GM12878 (cell line): Measurements from ENCODE around the gene FAM193A. TPM values are rescaled to one million over a fixed set of nuclear protein-coding genes. Genes with fewer than 3 reads are reported as not detected.

Source experiments
- ATAC-seq: fragments of 200-7000 bp; cut with Tn5 transposase; 3 replicates; pipeline ENCODE4 v1.9.1; 2020; ENCODE audit warnings: mild to moderate bottlenecking, moderate library complexity
- BruUV-seq: library from RNA; stranded (reverse); fragments of 400-500 nt; replicated peaks from 2 replicates; lab custom pipeline; 2021; lab: Mats Ljungman, UMichigan
- CTCF ChIA-PET: fragments of 300-600 bp; sonication (Branson Sonifier 250); formaldehyde crosslinking; extraction: SDS; loops from one replicate; lab custom pipeline; 2021; ENCODE audit warnings: inconsistent platforms; lab: Yijun Ruan, JAX
- POLR2A ChIA-PET: fragments of 350-600 bp; formaldehyde crosslinking; extraction: SDS; loops from one replicate; lab custom pipeline; 2021; ENCODE audit warnings: inconsistent platforms; lab: Charles Lee
- RAD21 ChIA-PET: fragments of 300-600 bp; sonication (Branson Sonifier 250); formaldehyde crosslinking; loops from one replicate; lab custom pipeline; 2023; ENCODE audit warnings: antibody characterized with exemption; ENCODE audit not compliant: unreplicated experiment; lab: Charles Lee
- SMC1A ChIA-PET: fragments of 300-600 bp; sonication (Branson Sonifier 250); formaldehyde crosslinking; loops from one replicate; lab custom pipeline; 2023; ENCODE audit not compliant: unreplicated experiment, uncharacterized antibody; lab: Charles Lee
- DNase-seq: peaks from one replicate; pipeline ENCODE4 v3.0.0-alpha.2; 2011; ENCODE audit warnings: low read depth, low spot score
- FAIRE-seq: peaks from 3 replicates; lab custom pipeline; 2011; peaks lifted over from hg19 to GRCh38; lab: Jason Lieb, UNC
- H2AFZ ChIP-seq: 2 replicates; pipeline ENCODE4 v1.6.0; 2011; ENCODE audit warnings: low read depth, low read length, control low read depth; ENCODE audit not compliant: control insufficient read depth
- H3K27ac ChIP-seq: 2 replicates; pipeline ENCODE4 v1.5.1; 2011; ENCODE audit warnings: control low read depth; ENCODE audit not compliant: control insufficient read depth, insufficient read depth
- H3K27me3 ChIP-seq, 2 experiments: replicated peaks in 1 of 2; 2 replicates each; pipeline versions ENCODE4 v1.6.0 to v1.6.1; 2011; ENCODE audit warnings: low read length in 1 of 2; ENCODE audit not compliant: control insufficient read depth in 2 of 2, insufficient read depth in 2 of 2
- H3K36me3 ChIP-seq, 2 experiments: 2 replicates each; pipeline ENCODE4 v1.5.1; 2011; ENCODE audit warnings: low read length in 1 of 2; ENCODE audit not compliant: control insufficient read depth in 2 of 2, insufficient read depth in 2 of 2
- H3K4me1 ChIP-seq: 2 replicates; pipeline ENCODE4 v1.6.1; 2011; ENCODE audit warnings: mild to moderate bottlenecking, low read length, moderate library complexity, mixed read lengths; ENCODE audit not compliant: control insufficient read depth, insufficient read depth
- H3K4me2 ChIP-seq: 2 replicates; pipeline ENCODE4 v1.6.0; 2011; ENCODE audit warnings: control low read depth; ENCODE audit not compliant: control insufficient read depth, insufficient read depth
- H3K4me3 ChIP-seq: fragments of 200-600 bp; sonication (generic); 2 replicates; pipeline ENCODE4 v1.5.1; 2016
- H3K79me2 ChIP-seq: 2 replicates; pipeline ENCODE4 v1.6.0; 2011; ENCODE audit warnings: low read length; ENCODE audit not compliant: control insufficient read depth, insufficient read depth
- H3K9ac ChIP-seq: 2 replicates; pipeline ENCODE4 v1.8.0; 2011; ENCODE audit warnings: low read length, control low read depth, mixed read lengths; ENCODE audit not compliant: control insufficient read depth, insufficient read depth
- H3K9me3 ChIP-seq: replicated peaks from 3 replicates; pipeline ENCODE4 v1.5.1; 2011; ENCODE audit warnings: mild to moderate bottlenecking, low read length; ENCODE audit not compliant: control insufficient read depth, insufficient read depth
- H4K20me1 ChIP-seq: 2 replicates; pipeline ENCODE4 v1.6.0; 2011; ENCODE audit not compliant: control insufficient read depth, insufficient read depth
- BRCA1 ChIP-seq: IDR thresholded peaks from 2 replicates; pipeline ENCODE4 v1.6.1; 2011; ENCODE audit warnings: low read depth, low read length, improper control_type of control experiment
- CBFB ChIP-seq: IDR thresholded peaks from 2 replicates; pipeline ENCODE4 v1.6.1; 2016; ENCODE audit warnings: antibody characterized with exemption, low read depth
- CBX3 ChIP-seq: fragments of 200-600 bp; sonication (generic); IDR thresholded peaks from 2 replicates; pipeline ENCODE4 v1.6.1; 2016; ENCODE audit warnings: low read depth, borderline replicate concordance
- FOS ChIP-seq: IDR thresholded peaks from 3 replicates; pipeline ENCODE4 v1.6.1; 2011; ENCODE audit warnings: borderline replicate concordance; ENCODE audit not compliant: insufficient read length; ENCODE audit errors: extremely low read depth
- KAT2A ChIP-seq: conservative IDR thresholded peaks from 2 replicates; pipeline ENCODE4 v1.6.1; 2011; ENCODE audit warnings: low read depth, low read length; ENCODE audit not compliant: control insufficient read depth
- NR2F1 ChIP-seq: fragments of 450-650 bp; conservative IDR thresholded peaks from 2 replicates; pipeline ENCODE4 v1.6.1; 2017; ENCODE audit warnings: mild to moderate bottlenecking
- TBL1XR1 ChIP-seq: IDR thresholded peaks from 2 replicates; pipeline ENCODE4 v1.6.1; 2012; ENCODE audit warnings: low read depth, low read length, improper control_type of control experiment
- ZNF622 ChIP-seq: fragments of 450-650 bp; IDR thresholded peaks from 2 replicates; pipeline ENCODE4 v1.6.1; 2017; ENCODE audit warnings: mild to moderate bottlenecking, inconsistent platforms
- ZZZ3 ChIP-seq: IDR thresholded peaks from 2 replicates; pipeline ENCODE4 v1.6.1; 2011; ENCODE audit warnings: low read depth; ENCODE audit not compliant: control insufficient read depth, insufficient read length
- WGBS: methylation state at CpG from one replicate; pipeline ENCODE4 v1.1.6; 2016; ENCODE audit warnings: low lambda C conversion rate; ENCODE audit not compliant: insufficient replicate concordance, insufficient coverage; ENCODE audit errors: missing lambda C conversion rate; 5-methylcytosine and 5-hydroxymethylcytosine counted together
- in situ Hi-C: fragments of 300-500 bp; cut with MboI; formaldehyde crosslinking; loops from 9 replicates; pipeline ENCODE4 v1.14.3; 2018; ENCODE audit warnings: mixed read lengths
- intact Hi-C: fragments of 100-400 bp; cut with micrococcal nuclease; formaldehyde crosslinking; loops from one replicate; pipeline ENCODE4 v1.14.2; 2022; ENCODE audit not compliant: unreplicated experiment
- polyA plus RNA-seq, 11 experiments: library from polyadenylated mRNA; depleted of rRNA in 4 of 11; unstranded in 6 of 11; stranded (reverse) in 5 of 11; fragments of >200 nt; fragmentation: Nextera tagmentation in 4 of 11; fragmentation: Illumina TruSeq in 1 of 11; extraction: Ambion mirVana in 4 of 11; extraction: Trizol in 1 of 11; gene quantifications; 1 replicate in 1 of 11; 2 replicates in 10 of 11; pipeline versions ENCODE4 v1.2.1 to v1.2.3, GENCODE V29; 2011 to 2016; ENCODE audit warnings: inconsistent platforms in 2 of 11, missing spikeins in 2 of 11, low read depth in 1 of 11
- total RNA-seq, 4 experiments: library from RNA; depleted of rRNA in 3 of 4; stranded (reverse); fragments of >200 nt in 3 of 4; fragmentation: Illumina TruSeq in 1 of 4; extraction: Trizol in 1 of 4; gene quantifications; 2 replicates each; pipeline versions ENCODE4 v1.2.1 to v1.2.3, GENCODE V29; 2013 to 2021
- TF ChIP-seq, protein P1 (sequence below): IDR thresholded peaks from 2 replicates; pipeline ENCODE4 v1.6.1; 2012; ENCODE audit warnings: low read depth, low read length, improper control_type of control experiment

The FAM193A gene
- total and polyA plus RNA-seq, 10 of the 15 experiments (the other 5 are each of a cell fraction or from before 2014, with no cell fraction given), result 0.52 to 23.3 (median 7.4) TPM

DNA sequence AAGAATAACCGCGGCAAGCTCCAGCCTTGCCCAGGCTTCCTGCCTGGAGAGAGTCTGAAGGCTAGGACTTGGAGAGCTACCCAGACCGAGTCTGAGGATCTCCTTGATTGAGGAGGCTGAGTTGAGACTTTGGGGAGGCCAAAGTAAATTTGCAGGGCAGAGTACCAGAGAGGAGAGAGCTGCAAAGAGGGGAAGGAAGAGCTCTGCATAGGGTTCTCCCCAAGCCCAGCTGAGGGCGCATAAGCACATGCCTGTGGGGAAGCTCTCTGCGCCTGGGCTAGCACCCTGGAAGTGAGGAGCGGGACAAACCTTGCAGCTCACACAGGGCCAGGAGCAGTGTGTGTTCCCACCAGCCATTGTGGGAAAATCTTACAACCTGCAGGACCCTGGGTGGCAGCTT lies 56.1 kb downstream of the FAM193A start:
- ATAC-seq (no peak; the same call in 1 of the 3 replicates), FAIRE-seq (no peak)
- H3K4me1 ChIP-seq, result peaks cover 50% of the 10 kb centered on the region
- H3K9me3 ChIP-seq, result no peaks in the 10 kb centered on the region
- ChIA-PET SMC1A (interaction anchor here (0.9 to 1.7 kb wide), 3 partner anchors 11 to 343 kb away, joined by 3 to 5 read pairs (median 4); no protein-coding TSS in a partner anchor), RAD21 (interaction anchor here (1.4 kb wide), 1 partner anchor 104 kb away, joined by 3 read pairs; no protein-coding TSS in a partner anchor), CTCF (no interaction called here), POLR2A (no interaction called here)
- peaks cover 6% of the 10 kb centered on the region for H4K20me1 ChIP-seq
- H3K36me3 ChIP-seq, result peaks cover 3 to 4% of the 10 kb centered on the region in 2 experiments; a peak in 2 of 4 replicates
- H3K27ac ChIP-seq, result no peak overlapping the region
- no peak overlapping the region for H3K4me2 ChIP-seq
- intact Hi-C loops, result no loop called here
- no peak overlapping the region for H3K9ac ChIP-seq
- no peak overlapping the region for H3K4me3 ChIP-seq
- H3K79me2 ChIP-seq, result peaks cover 87% of the 10 kb centered on the region
- in situ Hi-C loops, result no loop called here
- no peak overlapping the region for H2AFZ ChIP-seq
- BruUV-seq, result no TSS peak
- 66% methylated on average over 6 of the region's 6 CpGs for WGBS
- no peaks in the 10 kb centered on the region for H3K27me3 ChIP-seq
- no peak for TF ChIP-seq ZZZ3
- TF ChIP-seq BRCA1, result no peak
- TF ChIP-seq NR2F1, result no peak
- no peak for TF ChIP-seq ZNF622
- TF ChIP-seq CBX3, result no peak
- TF ChIP-seq TBL1XR1, result no peak
- no peak for TF ChIP-seq KAT2A
- no peak for TF ChIP-seq FOS
- TF ChIP-seq, all 136 proteins: peak for 0
- DNase-seq, result no peak

DNA sequence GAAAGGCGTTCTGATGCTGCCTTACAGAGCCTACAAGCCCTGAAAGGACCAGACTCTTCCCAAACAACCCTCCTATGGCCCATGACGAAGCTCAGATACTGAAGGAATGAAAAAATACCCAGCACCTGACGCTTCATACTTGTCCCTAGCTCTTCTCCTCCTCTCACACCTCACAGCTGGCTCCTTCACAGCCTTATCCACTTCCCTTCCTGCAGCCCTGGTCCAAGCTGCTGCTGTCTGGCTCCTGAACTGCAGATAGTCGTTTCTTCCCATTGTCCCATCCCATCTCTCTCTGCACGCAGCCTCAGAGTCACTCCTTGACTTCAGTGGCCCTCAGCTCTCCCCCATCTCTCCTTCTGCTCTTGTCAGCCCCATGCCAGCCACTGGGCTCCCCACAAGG lies 56.6 kb downstream of the FAM193A start:
- no peak for TF ChIP-seq CBFB
- TF ChIP-seq, protein P1, sequence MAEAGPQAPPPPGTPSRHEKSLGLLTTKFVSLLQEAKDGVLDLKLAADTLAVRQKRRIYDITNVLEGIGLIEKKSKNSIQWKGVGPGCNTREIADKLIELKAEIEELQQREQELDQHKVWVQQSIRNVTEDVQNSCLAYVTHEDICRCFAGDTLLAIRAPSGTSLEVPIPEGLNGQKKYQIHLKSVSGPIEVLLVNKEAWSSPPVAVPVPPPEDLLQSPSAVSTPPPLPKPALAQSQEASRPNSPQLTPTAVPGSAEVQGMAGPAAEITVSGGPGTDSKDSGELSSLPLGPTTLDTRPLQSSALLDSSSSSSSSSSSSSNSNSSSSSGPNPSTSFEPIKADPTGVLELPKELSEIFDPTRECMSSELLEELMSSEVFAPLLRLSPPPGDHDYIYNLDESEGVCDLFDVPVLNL, result no peak
- Histone ChIP-seq H3K9me3 (no peaks in the 10 kb centered on the region), H3K4me2 (no peak overlapping the region), H3K9ac (no peak overlapping the region), H3K4me3 (no peak overlapping the region), H3K4me1 (peaks cover 50% of the 10 kb centered on the region), H3K27ac (no peak overlapping the region), H2AFZ (no peak overlapping the region), H3K36me3 (peaks cover 3 to 4% of the 10 kb centered on the region in 2 experiments; a peak in 2 of 4 replicates), H3K27me3 (no peaks in the 10 kb centered on the region), H3K79me2 (peaks cover 85% of the 10 kb centered on the region), H4K20me1 (peaks cover 6% of the 10 kb centered on the region)
- intact Hi-C loops, result no loop called here
- FAIRE-seq, result no peak
- DNase-seq, result no peak
- BruUV-seq, result no TSS peak
- 79% methylated on average over 5 of the region's 5 CpGs for WGBS
- ATAC-seq, result no peak
- in situ Hi-C loops, result no loop called here
- ChIA-PET SMC1A (interaction anchor here (0.6 to 1.7 kb wide), 4 partner anchors 11 to 343 kb away, joined by 3 to 5 read pairs (median 4); no protein-coding TSS in a partner anchor), CTCF (no interaction called here), RAD21 (interaction anchor here (1.4 kb wide), 1 partner anchor 103 kb away, joined by 3 read pairs; no protein-coding TSS in a partner anchor), POLR2A (interaction anchor here (0.7 kb wide), 1 partner anchor 269 kb away, joined by 4 read pairs; no protein-coding TSS in a partner anchor)
